Activated T-cell treated with anti-CD3 and anti-CD28 coated beads, Interleukin-2, amount 50 U/mL, for 72 hours (primary cell): ENCODE results near the gene ATP5F1E. TPM values are rescaled to one million over a fixed set of nuclear protein-coding genes. Genes with fewer than 3 reads are reported as not detected.
A peak's percentile ranks its signal among the peaks of the same experiment; 100 is the strongest.
"Not testable (repeated sequence)": the region's sequence is repeated elsewhere in the genome, so short reads cannot be mapped to it uniquely, and the experiment has no call there.

Experiments
- ATAC-seq, 2 donors: fragments of 150-1000 bp; cut with Tn5 transposase; replicated peaks in 1 of 2; 2 replicates each; pipeline ENCODE4 v1.10.0; 2021; ENCODE audit warnings: moderate library complexity in 2 of 2, mild to moderate bottlenecking in 1 of 2
- DNase-seq, 2 donors: peaks; one replicate each; pipeline ENCODE4 v3.0.0; 2021 to 2022; ENCODE audit warnings: mixed read lengths in 1 of 2
- H3K27ac Mint-ChIP-seq: one replicate; pipeline ENCODE4 v1.8.0; 2022; ENCODE audit warnings: mild to moderate bottlenecking, moderate library complexity, mixed read lengths
- H3K27me3 Mint-ChIP-seq: one replicate; pipeline ENCODE4 v1.8.0; 2022; ENCODE audit warnings: low read depth, mixed read lengths
- H3K36me3 Mint-ChIP-seq, 2 donors: one replicate each; pipeline ENCODE4 v1.8.0; 2022; ENCODE audit warnings: mixed read lengths in 2 of 2, mild to moderate bottlenecking in 1 of 2; ENCODE audit not compliant: insufficient read depth in 2 of 2
- H3K4me1 Mint-ChIP-seq: one replicate; pipeline ENCODE4 v1.8.0; 2022; ENCODE audit warnings: low read depth, mixed read lengths
- H3K4me3 Mint-ChIP-seq, 2 donors: one replicate each; pipeline ENCODE4 v1.8.0; 2022; ENCODE audit warnings: mild to moderate bottlenecking in 2 of 2, mixed read lengths in 2 of 2, moderate library complexity in 2 of 2
- H3K9me3 Mint-ChIP-seq, 2 donors: one replicate each; pipeline ENCODE4 v1.8.0; 2022; ENCODE audit warnings: mixed read lengths in 2 of 2
- total RNA-seq, 2 donors: library from RNA; stranded (reverse); gene quantifications; one replicate each; pipeline ENCODE4 v1.2.3, GENCODE V29; 2022

The ATP5F1E gene
- total RNA-seq, 2 donors from 2014 or later, result 55.7 to 56.4 TPM

- ATAC-seq (no peak), DNase-seq (no peak)
- no peaks in the 10 kb centered on the region for H3K4me1 Mint-ChIP-seq
- no peak overlapping the region for H3K4me3 Mint-ChIP-seq
- H3K9me3 Mint-ChIP-seq, result no peaks in the 10 kb centered on the region
- H3K27me3 Mint-ChIP-seq, result peaks cover 21% of the 10 kb centered on the region
- H3K27ac Mint-ChIP-seq, result no peak overlapping the region
- no peaks in the 10 kb centered on the region for H3K36me3 Mint-ChIP-seq
These were observed 23.2 kb upstream of the ATP5F1E start for GRCh38 chr20:59055302-59055701.

DNA sequence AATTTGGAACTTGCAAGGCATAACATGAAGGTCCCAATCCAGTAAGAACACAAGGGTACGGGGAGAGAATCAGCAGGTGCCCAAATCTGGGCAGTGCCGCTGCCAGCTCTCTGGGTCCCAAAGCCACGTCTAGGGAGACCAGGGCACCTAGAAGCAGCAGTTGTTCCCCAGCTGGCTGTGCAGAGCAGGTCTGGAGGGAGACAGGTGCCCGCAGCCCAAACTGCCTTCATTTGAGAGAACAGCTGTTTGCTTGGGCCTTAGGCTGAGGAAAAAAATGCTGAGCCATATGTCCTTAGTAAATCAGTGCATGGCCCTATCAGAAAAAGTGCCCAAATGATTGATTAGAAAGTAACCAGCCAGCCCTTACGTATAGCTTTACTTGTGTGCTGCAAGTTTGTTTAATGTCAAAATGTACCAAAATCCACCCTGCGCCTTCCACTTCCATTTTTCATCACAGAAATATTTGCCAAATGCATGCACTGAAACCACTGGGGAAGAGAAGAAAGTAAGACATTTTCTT is 19.6 kb upstream of the ATP5F1E start:
- H3K9me3 Mint-ChIP-seq, result peaks cover 0 to 2% of the 10 kb centered on the region in 2 donors
- ATAC-seq (no peak), DNase-seq (no peak)
- H3K36me3 Mint-ChIP-seq, result no peaks in the 10 kb centered on the region
- H3K27me3 Mint-ChIP-seq, result peaks cover 26% of the 10 kb centered on the region
- H3K4me1 Mint-ChIP-seq, result peaks cover 16% of the 10 kb centered on the region
- H3K4me3 Mint-ChIP-seq, result no peak overlapping the region
- H3K27ac Mint-ChIP-seq, result no peak overlapping the region

GRCh38 chr20:59050437-59050836 is 18.3 kb upstream of the ATP5F1E start:
- Mint-ChIP-seq H3K27ac (no peak overlapping the region), H3K4me1 (peaks cover 16% of the 10 kb centered on the region), H3K27me3 (peaks cover 19% of the 10 kb centered on the region), H3K4me3 (no peak overlapping the region), H3K36me3 (no peaks in the 10 kb centered on the region), H3K9me3 (peaks cover 0 to 2% of the 10 kb centered on the region in 2 donors)
- ATAC-seq, result no peak
- DNase-seq, result no peak

GRCh38 chr20:59048681-59049030 is 16.5 kb upstream of the ATP5F1E start:
- peaks cover 11% of the 10 kb centered on the region for H3K27me3 Mint-ChIP-seq
- H3K36me3 Mint-ChIP-seq, result no peaks in the 10 kb centered on the region
- H3K27ac Mint-ChIP-seq, result no peak overlapping the region
- ATAC-seq (no peak), DNase-seq (no peak)
- H3K4me1 Mint-ChIP-seq, result peaks cover 22% of the 10 kb centered on the region
- H3K9me3 Mint-ChIP-seq, result peaks cover 0 to 2% of the 10 kb centered on the region in 2 donors
- peak overlapping the region in 1 of 2 donors; percentile 43 for H3K4me3 Mint-ChIP-seq

DNA sequence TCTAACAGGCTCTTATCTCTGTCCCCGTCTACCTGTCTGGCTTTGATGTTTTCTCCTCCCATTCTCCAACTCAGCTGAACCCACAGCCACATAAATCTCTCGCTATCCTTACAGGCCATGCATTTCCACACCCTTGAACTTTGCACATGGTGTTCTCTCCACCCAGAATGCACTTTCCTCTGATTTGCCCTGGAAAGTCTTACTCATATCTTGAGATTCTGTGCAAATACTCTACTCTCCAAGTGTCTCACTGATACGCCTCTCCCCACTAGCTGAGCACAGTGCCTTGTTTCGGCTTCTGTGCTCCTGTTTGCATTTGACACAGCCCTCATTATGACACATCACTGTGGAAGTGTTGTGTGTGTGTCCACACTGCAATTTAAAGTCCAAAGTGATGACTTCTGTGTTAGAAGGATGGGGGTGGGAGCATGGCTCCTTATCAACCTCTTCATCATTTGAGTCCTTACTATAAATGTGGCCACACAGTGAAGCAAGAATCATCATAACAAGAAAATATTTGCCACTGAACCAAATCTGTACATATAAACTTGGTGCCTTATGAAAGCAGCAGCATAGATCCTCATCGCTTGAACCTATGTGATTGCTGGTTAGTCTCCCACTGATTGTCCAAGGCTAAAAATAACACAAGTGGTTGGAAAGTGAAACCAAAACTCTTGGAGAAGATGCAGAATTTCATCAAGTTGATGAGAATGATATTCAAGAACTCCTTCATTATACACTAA is 16.0 kb upstream of the ATP5F1E start:
- Mint-ChIP-seq H3K9me3 (peaks cover 0 to 2% of the 10 kb centered on the region in 2 donors), H3K36me3 (no peaks in the 10 kb centered on the region), H3K4me1 (peaks cover 27% of the 10 kb centered on the region), H3K4me3 (peak overlapping the region; percentile 1 to 43), H3K27ac (peak overlapping the region; percentile 21), H3K27me3 (peaks cover 5% of the 10 kb centered on the region)
- ATAC-seq, result peak; percentile 88 to 92
- DNase-seq, result peak; percentile 38 to 40

GRCh38 chr20:59046862-59047261 is 14.7 kb upstream of the ATP5F1E start:
- ATAC-seq, result no peak
- Mint-ChIP-seq H3K27ac (no peak overlapping the region), H3K36me3 (peaks cover 2% of the 10 kb centered on the region in 2 donors), H3K4me3 (no peak overlapping the region), H3K9me3 (peaks cover 0 to 2% of the 10 kb centered on the region in 2 donors), H3K27me3 (peaks cover 5% of the 10 kb centered on the region), H3K4me1 (peaks cover 29% of the 10 kb centered on the region)
- DNase-seq, result no peak

- no peak overlapping the region for H3K27ac Mint-ChIP-seq
- H3K27me3 Mint-ChIP-seq, result peaks cover 5% of the 10 kb centered on the region
- H3K4me3 Mint-ChIP-seq, result no peak overlapping the region
- H3K4me1 Mint-ChIP-seq, result peaks cover 48% of the 10 kb centered on the region
- H3K9me3 Mint-ChIP-seq, result peaks cover 0 to 2% of the 10 kb centered on the region in 2 donors
- DNase-seq (no peak), ATAC-seq (no peak)
- peaks cover 8 to 16% of the 10 kb centered on the region in 2 donors for H3K36me3 Mint-ChIP-seq
These were observed 12.7 kb upstream of the ATP5F1E start for GRCh38 chr20:59044796-59045195.

GRCh38 chr20:59044295-59044694 is 12.2 kb upstream of the ATP5F1E start:
- no peak for ATAC-seq
- no peak overlapping the region for H3K4me3 Mint-ChIP-seq
- no peak overlapping the region for H3K27ac Mint-ChIP-seq
- no peak for DNase-seq
- H3K9me3 Mint-ChIP-seq, result peaks cover 0 to 2% of the 10 kb centered on the region in 2 donors
- H3K27me3 Mint-ChIP-seq, result peaks cover 3% of the 10 kb centered on the region
- H3K4me1 Mint-ChIP-seq, result peaks cover 53% of the 10 kb centered on the region
- peaks cover 8 to 17% of the 10 kb centered on the region in 2 donors for H3K36me3 Mint-ChIP-seq

DNA sequence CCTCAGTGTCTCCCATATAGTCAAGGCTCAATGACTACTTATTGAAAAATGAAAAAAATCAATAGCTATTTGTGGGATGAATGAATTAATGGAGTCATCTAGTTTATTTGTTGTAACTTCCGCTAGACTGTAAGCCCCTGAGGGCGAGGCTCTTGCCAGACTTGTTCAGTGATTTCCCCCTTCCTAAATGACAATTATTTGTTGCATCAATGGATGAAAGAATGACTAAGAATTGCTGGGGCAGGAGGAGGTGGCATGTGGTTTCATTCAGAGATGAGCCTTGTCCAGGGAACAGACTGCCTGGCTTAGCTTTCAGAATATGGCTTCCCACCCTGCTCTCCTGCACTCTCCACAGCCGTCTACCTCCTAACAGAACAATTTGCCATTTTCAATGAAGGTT is 11.6 kb upstream of the ATP5F1E start:
- H3K36me3 Mint-ChIP-seq, result peaks cover 8 to 17% of the 10 kb centered on the region in 2 donors
- H3K4me3 Mint-ChIP-seq, result peak overlapping the region; percentile 87 to 94
- ATAC-seq (no peak), DNase-seq (peak; percentile 18 to 22)
- peaks cover 0 to 2% of the 10 kb centered on the region in 2 donors for H3K9me3 Mint-ChIP-seq
- peak overlapping the region; percentile 98 for H3K27ac Mint-ChIP-seq
- no peaks in the 10 kb centered on the region for H3K27me3 Mint-ChIP-seq
- peaks cover 59% of the 10 kb centered on the region for H3K4me1 Mint-ChIP-seq

DNA sequence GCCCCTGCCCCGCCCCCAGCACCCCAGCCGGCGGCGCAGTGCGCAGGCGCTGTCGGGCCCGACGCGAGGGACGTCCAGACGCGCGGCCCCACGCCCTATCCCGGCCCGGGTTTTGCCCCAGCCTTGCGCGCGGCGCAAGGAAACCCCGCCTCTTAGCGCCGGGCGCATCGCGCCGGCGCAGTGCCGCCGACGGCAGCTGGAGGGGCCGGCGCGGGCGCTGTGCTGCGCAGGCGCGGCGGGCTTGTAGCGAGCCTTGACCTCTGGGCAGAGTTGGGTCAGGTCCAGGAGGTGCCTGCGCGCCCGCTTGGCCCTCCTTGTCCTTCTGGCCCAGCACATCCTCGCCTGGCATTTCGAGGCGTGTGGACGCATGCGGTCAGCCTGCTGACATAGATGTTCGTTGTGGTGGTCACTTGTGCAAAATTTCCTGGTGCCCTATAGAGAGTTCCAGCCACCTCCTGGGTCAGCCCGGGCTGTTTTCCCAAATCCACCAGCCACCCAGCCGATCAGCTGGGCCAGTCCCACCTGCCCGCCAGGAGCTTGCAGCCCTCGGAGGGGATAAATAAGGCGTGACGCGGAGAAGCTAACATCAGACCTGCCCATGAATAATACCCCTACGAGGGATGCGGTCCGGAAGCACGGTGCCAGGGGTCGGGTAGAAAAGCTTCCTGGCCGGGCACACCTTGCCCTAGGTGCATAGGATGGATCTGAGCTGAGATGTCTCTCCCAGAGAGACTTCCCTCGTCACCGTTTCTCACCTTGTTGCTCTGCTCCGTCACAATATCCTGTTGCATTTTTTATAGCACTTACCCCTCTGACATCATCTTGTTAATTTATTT is 10.9 kb upstream of the ATP5F1E start:
- Mint-ChIP-seq H3K9me3 (peaks cover 0 to 2% of the 10 kb centered on the region in 2 donors), H3K36me3 (peaks cover 8 to 17% of the 10 kb centered on the region in 2 donors), H3K27me3 (no peaks in the 10 kb centered on the region), H3K4me1 (peaks cover 58% of the 10 kb centered on the region), H3K4me3 (peak overlapping the region; percentile 87 to 94), H3K27ac (peak overlapping the region; percentile 98)
- DNase-seq, result peak; percentile 96 to 98
- ATAC-seq, result peak; percentile 96

DNA sequence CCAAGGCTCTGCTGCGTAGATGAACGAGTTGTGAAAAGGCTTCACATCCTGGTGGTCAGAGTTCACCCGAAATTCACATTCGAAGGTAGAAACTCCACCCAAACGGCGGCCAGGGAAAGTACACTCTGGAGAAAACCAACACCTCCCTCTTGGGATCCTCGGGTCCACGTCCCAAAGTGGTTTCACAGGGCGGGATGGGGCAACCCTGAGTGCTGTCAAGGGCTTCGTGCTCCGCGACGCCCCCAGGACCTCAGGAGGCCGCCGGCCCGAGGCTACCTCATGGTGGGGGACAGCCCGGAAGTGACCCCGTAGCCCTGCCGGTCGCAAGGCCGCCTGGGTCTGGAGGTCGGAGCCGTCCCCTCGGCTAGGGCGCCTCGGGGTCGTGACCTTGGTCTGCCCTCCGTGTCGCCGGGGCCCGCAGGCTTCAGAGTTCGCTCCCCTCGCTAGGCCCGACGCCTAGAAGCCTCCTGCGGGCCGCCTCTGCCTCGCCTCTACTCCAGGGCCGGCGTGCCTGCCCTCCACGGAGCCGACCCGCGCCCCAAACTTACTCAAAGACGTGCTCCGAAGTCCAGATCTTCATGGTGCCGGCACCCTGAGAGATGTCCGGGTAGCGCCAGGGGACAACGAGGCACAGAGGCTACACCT is 10.1 kb upstream of the ATP5F1E start, which contains the start of gene PRELID3B:
Gene PRELID3B (minus strand): TSS at position 636 of the 645 bp plus-strand sequence. CDS start 56 bp downstream, at position 580.
- Mint-ChIP-seq H3K27me3 (no peaks in the 10 kb centered on the region), H3K9me3 (no peaks in the 10 kb centered on the region), H3K36me3 (peaks cover 9 to 22% of the 10 kb centered on the region in 2 donors), H3K27ac (peak within 1 kb of the TSS; percentile 98), H3K4me3 (peak within 1 kb of the TSS; percentile 87 to 94), H3K4me1 (peaks cover 57% of the 10 kb centered on the region)
- ATAC-seq, result peak; percentile 45 to 58
- DNase-seq, result peak in 1 of 2 donors; percentile 46

- H3K27me3 Mint-ChIP-seq, ATAC-seq, H3K9me3 Mint-ChIP-seq, DNase-seq: not testable (repeated sequence)
- peak overlapping the region; percentile 51 for H3K27ac Mint-ChIP-seq
- H3K4me3 Mint-ChIP-seq, result peak overlapping the region; percentile 80 to 87
- peaks cover 9 to 30% of the 10 kb centered on the region in 2 donors for H3K36me3 Mint-ChIP-seq
- H3K4me1 Mint-ChIP-seq, result peaks cover 62% of the 10 kb centered on the region
These were observed 9.4 kb upstream of the ATP5F1E start for GRCh38 chr20:59041487-59041886.
